ENCODE results near the gene MTCL3.
"Not testable (repeated sequence)": the region's sequence is repeated elsewhere in the genome, so short reads cannot be mapped to it uniquely, and the experiment has no call there.

The MTCL3 gene

GRCh38 chr6:127447780-127448179, 71.4 kb downstream of the MTCL3 start:
- ATAC-seq, result no peak
- Mint-ChIP-seq H3K27me3 (peaks cover 5% of the 10 kb centered on the region), H3K4me1 (no peaks in the 10 kb centered on the region), H3K4me3 (no peak overlapping the region), H3K27ac (no peak overlapping the region), H3K9me3 (no peaks in the 10 kb centered on the region), H3K36me3 (ENCODE audit: low read depth) (peaks cover 2% of the 10 kb centered on the region)
- no peak for DNase-seq

GRCh38 chr6:127446356-127446755, 72.8 kb downstream of the MTCL3 start:
- Mint-ChIP-seq H3K4me3 (no peak overlapping the region), H3K27me3 (peaks cover 10% of the 10 kb centered on the region), H3K9me3 (no peaks in the 10 kb centered on the region), H3K4me1 (no peaks in the 10 kb centered on the region), H3K27ac (no peak overlapping the region), H3K36me3 (ENCODE audit: low read depth) (peaks cover 2% of the 10 kb centered on the region)
- ATAC-seq (no peak), DNase-seq (no peak)

- DNase-seq (no peak), ATAC-seq (no peak)
- H3K36me3 Mint-ChIP-seq (ENCODE audit: low read depth), result no peaks in the 10 kb centered on the region
- no peaks in the 10 kb centered on the region for H3K4me1 Mint-ChIP-seq
- peaks cover 7% of the 10 kb centered on the region for H3K27me3 Mint-ChIP-seq
- no peak overlapping the region for H3K4me3 Mint-ChIP-seq
- H3K27ac Mint-ChIP-seq, result no peak overlapping the region
- no peaks in the 10 kb centered on the region for H3K9me3 Mint-ChIP-seq
Measured at GRCh38 chr6:127441881-127442280, 77.3 kb downstream of the MTCL3 start.

GRCh38 chr6:127439718-127440117, 79.4 kb downstream of the MTCL3 start:
- ATAC-seq (no peak), DNase-seq (no peak)
- H3K4me3 Mint-ChIP-seq, result no peak overlapping the region
- peaks cover 7% of the 10 kb centered on the region for H3K27me3 Mint-ChIP-seq
- no peaks in the 10 kb centered on the region for H3K4me1 Mint-ChIP-seq
- H3K36me3 Mint-ChIP-seq (ENCODE audit: low read depth), result no peaks in the 10 kb centered on the region
- H3K9me3 Mint-ChIP-seq, result no peaks in the 10 kb centered on the region
- H3K27ac Mint-ChIP-seq, result no peak overlapping the region

- Mint-ChIP-seq H3K27me3 (peaks cover 2% of the 10 kb centered on the region), H3K4me3 (no peak overlapping the region), H3K36me3 (ENCODE audit: low read depth) (no peaks in the 10 kb centered on the region), H3K4me1 (no peaks in the 10 kb centered on the region), H3K27ac (no peak overlapping the region), H3K9me3 (no peaks in the 10 kb centered on the region)
- no peak for ATAC-seq
- DNase-seq, result no peak
Measured at GRCh38 chr6:127436578-127437110, 82.5 kb downstream of the MTCL3 start.

GRCh38 chr6:127435626-127436220, 83.4 kb downstream of the MTCL3 start:
- H3K4me3 Mint-ChIP-seq, result no peak overlapping the region
- no peak overlapping the region for H3K27ac Mint-ChIP-seq
- no peak for DNase-seq
- H3K9me3 Mint-ChIP-seq, result no peaks in the 10 kb centered on the region
- no peaks in the 10 kb centered on the region for H3K36me3 Mint-ChIP-seq (ENCODE audit: low read depth)
- no peak for ATAC-seq
- no peaks in the 10 kb centered on the region for H3K4me1 Mint-ChIP-seq
- peaks cover 1% of the 10 kb centered on the region for H3K27me3 Mint-ChIP-seq

- no peak for ATAC-seq
- Mint-ChIP-seq H3K36me3 (ENCODE audit: low read depth) (no peaks in the 10 kb centered on the region), H3K27ac (no peak overlapping the region), H3K4me3 (no peak overlapping the region), H3K27me3 (peaks cover 3% of the 10 kb centered on the region), H3K9me3 (peaks cover 5% of the 10 kb centered on the region), H3K4me1 (no peaks in the 10 kb centered on the region)
- DNase-seq, result no peak
Measured at GRCh38 chr6:127434651-127435050, 84.5 kb downstream of the MTCL3 start.

- H3K27ac Mint-ChIP-seq; H3K36me3 Mint-ChIP-seq (ENCODE audit: low read depth); H3K4me1 Mint-ChIP-seq; H3K27me3 Mint-ChIP-seq; H3K4me3 Mint-ChIP-seq; ATAC-seq; DNase-seq: not testable (repeated sequence)
- peaks cover 18% of the 10 kb centered on the region for H3K9me3 Mint-ChIP-seq
Measured at GRCh38 chr6:127428562-127428961, 90.6 kb downstream of the MTCL3 start.

GRCh38 chr6:127423921-127424320, 95.2 kb downstream of the MTCL3 start:
- Mint-ChIP-seq H3K36me3 (ENCODE audit: low read depth) (peaks cover 3% of the 10 kb centered on the region), H3K4me1 (peaks cover 19% of the 10 kb centered on the region), H3K27me3 (peaks cover 4% of the 10 kb centered on the region), H3K4me3 (no peak overlapping the region), H3K9me3 (peaks cover 9% of the 10 kb centered on the region), H3K27ac (peak overlapping the region; percentile 10)
- ATAC-seq, result no peak
- DNase-seq, result no peak
